ENCODE data around the gene DERL2. TPM values are rescaled to one million over a fixed set of nuclear protein-coding genes. Genes with fewer than 3 reads are reported as not detected.

Gene DERL2
- 10 to 100 TPM; 26.5 to 33.9 (median 31.7) TPM for total RNA-seq

GRCh38 chr17:5485270-5486205, at the start of gene DERL2:
DERL2 (minus strand) TSS chr17:5486178; CDS start chr17:5486161, 17 bp downstream.
- Histone ChIP-seq H3K36me3 (peaks cover 0 to 64% of the 10 kb centered on the region in 2 donors), H3K27me3 (no peaks in the 10 kb centered on the region), H3K4me3 (peak within 1 kb of the TSS; percentile 81 to 98 (median 88)), H3K4me1 (peaks cover 19 to 22% of the 10 kb centered on the region in 2 donors), H3K9me3 (no peaks in the 10 kb centered on the region), H3K27ac (peak within 1 kb of the TSS; percentile 92 to 98 (median 97))
- intact Hi-C loops (cut with DNase I; ENCODE audit: low total_unique reads), result loop anchor here (1.0 to 10.0 kb wide), 6 partner anchors 16 to 1851 kb away; partner anchors contain the start of genes C17orf100, CTNS, MED31 and NUP88
- peak in 1 of 2 donors; percentile 44 for TF ChIP-seq POLR2A (IDR thresholded peaks at IDR 0.05)
- no peak for TF ChIP-seq CTCF (IDR thresholded peaks at IDR 0.05 in 4 of 5, conservative IDR thresholded peaks at IDR 0.05 in 1 of 5)
- peak; percentile 4 to 6 for ATAC-seq
- no peak for DNase-seq
- in situ Hi-C loops (cut with MboI; ENCODE audit: low sequenced_read_pairs in 4 of 4), result no loop called here

GRCh38 chr17:5535436-5535835, 49.5 kb upstream of the DERL2 start:
- in situ Hi-C loops (cut with MboI; ENCODE audit: low sequenced_read_pairs in 4 of 4) (no loop called here), intact Hi-C loops (cut with DNase I; ENCODE audit: low total_unique reads) (no loop called here)
- Histone ChIP-seq H3K4me1 (no peaks in the 10 kb centered on the region), H3K27me3 (no peaks in the 10 kb centered on the region), H3K4me3 (no peak overlapping the region), H3K27ac (no peak overlapping the region), H3K9me3 (no peaks in the 10 kb centered on the region), H3K36me3 (no peaks in the 10 kb centered on the region)
- no peak for TF ChIP-seq CTCF (IDR thresholded peaks at IDR 0.05 in 4 of 5, conservative IDR thresholded peaks at IDR 0.05 in 1 of 5)
- no peak for TF ChIP-seq POLR2A (IDR thresholded peaks at IDR 0.05)
- DNase-seq, result no peak
- no peak for ATAC-seq

- ATAC-seq (no peak), DNase-seq (no peak)
- intact Hi-C loops (cut with DNase I; ENCODE audit: low total_unique reads) (no loop called here), in situ Hi-C loops (cut with MboI; ENCODE audit: low sequenced_read_pairs in 4 of 4) (no loop called here)
- Histone ChIP-seq H3K36me3 (no peaks in the 10 kb centered on the region), H3K4me3 (no peak overlapping the region), H3K9me3 (no peaks in the 10 kb centered on the region), H3K27ac (no peak overlapping the region), H3K27me3 (no peaks in the 10 kb centered on the region), H3K4me1 (no peaks in the 10 kb centered on the region)
- TF ChIP-seq POLR2A (IDR thresholded peaks at IDR 0.05), result no peak
- TF ChIP-seq CTCF (IDR thresholded peaks at IDR 0.05 in 4 of 5, conservative IDR thresholded peaks at IDR 0.05 in 1 of 5), result no peak
Measured at GRCh38 chr17:5533486-5534315, 47.7 kb upstream of the DERL2 start.

- Histone ChIP-seq H3K4me3 (no peak overlapping the region), H3K4me1 (peaks cover 2 to 3% of the 10 kb centered on the region in 2 donors), H3K27me3 (no peaks in the 10 kb centered on the region), H3K36me3 (no peaks in the 10 kb centered on the region), H3K9me3 (no peaks in the 10 kb centered on the region), H3K27ac (no peak overlapping the region)
- TF ChIP-seq POLR2A (IDR thresholded peaks at IDR 0.05) (no peak), CTCF (IDR thresholded peaks at IDR 0.05 in 4 of 5, conservative IDR thresholded peaks at IDR 0.05 in 1 of 5) (no peak)
- ATAC-seq, result no peak
- no peak for DNase-seq
- in situ Hi-C loops (cut with MboI; ENCODE audit: low sequenced_read_pairs in 4 of 4), result no loop called here
- intact Hi-C loops (cut with DNase I; ENCODE audit: low total_unique reads), result no loop called here
Measured at GRCh38 chr17:5532581-5532980, 46.6 kb upstream of the DERL2 start.
